Skin of body (tissue), 2 donors: ENCODE data around the gene PNN. TPM values are rescaled to one million over a fixed set of nuclear protein-coding genes. Genes with fewer than 3 reads are reported as not detected.
"Not testable (repeated sequence)": the region's sequence is repeated elsewhere in the genome, so short reads cannot be mapped to it uniquely, and the experiment has no call there.

ENCODE experiments used
- DNase-seq: peaks from one replicate; lab custom pipeline; 2025; lab: John Stamatoyannopoulos, UW
- total RNA-seq: library from RNA; depleted of rRNA; stranded (reverse); fragments of >200 nt; gene quantifications from one replicate; pipeline ENCODE4 v1.2.3, GENCODE V29; 2014

The PNN gene
- total RNA-seq, 1 donor from 2014 or later, result 38.3 TPM

DNA sequence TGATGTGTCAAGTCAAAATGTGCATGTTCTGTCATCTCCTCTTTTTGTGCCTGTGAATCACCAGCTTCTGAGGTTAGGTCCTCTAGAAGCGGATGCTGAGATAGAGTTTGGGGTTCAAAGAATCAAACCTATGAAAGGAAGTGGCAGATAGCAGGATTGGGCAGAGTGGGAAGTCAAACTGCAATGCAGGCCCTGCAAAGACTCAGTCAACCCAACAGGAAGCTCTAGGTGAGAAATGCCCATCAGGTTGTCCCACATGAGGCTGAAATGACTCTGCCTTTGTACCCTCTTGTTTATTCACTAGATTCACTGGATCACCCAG, 54.1 kb downstream of the PNN start:
- DNase-seq, result no peak

DNA sequence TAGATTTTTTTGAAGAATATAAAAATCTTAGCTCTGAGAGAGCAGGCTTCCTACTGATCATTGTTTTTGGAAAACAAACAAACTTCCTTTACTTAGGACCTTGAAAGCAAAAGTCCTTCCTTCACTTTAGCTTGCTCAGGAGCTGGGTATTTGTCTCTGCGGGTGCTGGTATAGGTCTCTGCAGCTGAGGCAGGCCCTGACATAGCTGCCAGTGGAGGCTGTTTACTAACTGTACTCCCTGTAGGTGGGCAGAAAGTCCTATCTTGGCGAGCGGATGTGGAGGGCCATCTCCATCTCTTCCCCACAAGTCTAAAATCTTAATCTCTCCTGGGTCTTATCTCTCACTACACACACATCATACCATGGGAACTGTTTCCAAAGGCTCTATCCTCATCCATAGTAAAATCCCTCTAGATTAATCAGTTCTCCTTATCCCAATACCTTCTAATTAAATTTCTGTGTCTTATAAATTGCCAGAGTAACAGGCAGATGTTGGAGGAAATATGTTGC, 54.6 kb downstream of the PNN start:
- DNase-seq, result no peak

DNA sequence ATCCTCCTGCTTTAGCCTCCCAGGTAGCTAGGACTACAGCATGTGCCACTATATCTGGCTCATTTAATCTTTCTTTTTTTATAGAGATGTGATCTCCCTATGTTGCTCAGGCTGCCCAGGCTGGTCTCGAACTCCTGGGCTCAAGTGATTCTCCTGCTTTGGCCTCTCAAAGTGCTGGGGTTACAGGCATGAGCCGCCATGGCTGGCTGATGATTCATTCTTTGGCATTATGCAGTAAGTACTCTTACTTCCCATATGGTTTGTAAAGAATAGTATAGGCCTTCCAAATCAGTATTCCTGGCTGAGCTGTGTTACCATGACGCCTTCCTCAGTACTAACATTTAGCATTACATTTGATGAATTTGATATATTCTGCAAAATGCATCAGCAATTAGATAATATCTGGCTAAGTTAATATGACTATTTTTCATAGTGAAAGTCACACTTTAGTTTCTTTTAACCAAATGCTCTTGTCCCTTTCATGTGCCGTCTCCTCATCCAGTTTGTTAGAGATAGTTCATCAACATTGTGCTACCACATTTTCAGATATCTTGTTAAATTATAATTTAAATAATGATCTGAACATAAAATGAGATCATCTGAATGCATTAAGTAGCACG, 55.5 kb downstream of the PNN start:
- no peak for DNase-seq

DNA sequence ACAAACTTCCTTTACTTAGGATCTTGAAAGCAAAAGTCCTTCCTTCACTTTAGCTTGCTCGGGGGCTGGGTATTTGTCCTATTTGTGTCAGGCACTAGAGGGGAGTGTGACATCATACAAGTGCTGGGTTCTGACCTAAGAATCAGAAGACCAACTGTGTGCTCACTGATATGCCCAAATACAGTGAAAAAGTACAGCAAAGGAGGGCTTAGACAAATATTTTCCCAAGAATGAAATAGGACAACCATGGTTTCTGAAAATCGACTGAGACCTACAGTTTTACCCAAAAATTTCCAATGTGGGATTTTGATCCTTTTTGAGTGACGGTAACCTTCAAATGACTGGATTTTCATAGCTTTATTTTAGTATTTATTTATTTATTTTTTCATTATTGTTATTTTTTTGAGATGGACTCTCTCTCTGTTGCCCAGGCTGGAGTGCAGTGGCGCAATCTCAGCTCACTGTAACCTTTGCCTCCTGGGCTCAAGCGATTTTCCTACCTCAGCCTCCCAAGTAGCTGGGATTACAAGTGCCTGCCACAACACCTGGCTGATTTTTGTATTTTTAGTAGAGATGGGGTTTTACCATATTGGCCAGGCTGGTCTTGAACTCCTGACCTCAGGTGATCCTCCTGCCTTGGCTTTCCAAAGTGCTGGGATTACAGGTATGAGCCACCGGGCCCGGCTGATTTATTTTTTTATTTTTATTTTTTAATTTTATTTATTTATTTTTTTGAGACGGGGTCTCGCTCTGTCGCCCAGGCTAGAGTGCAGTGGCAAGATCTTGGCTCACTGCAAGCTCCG, 56.9 kb downstream of the PNN start:
- DNase-seq, result not testable (repeated sequence)

Other genes with a start within 250 kb of the PNN start
- 103 TPM for gene SEC23A, start 72.0 kb upstream of the PNN start, total RNA-seq
- gene GEMIN2, start 60.9 kb upstream of the PNN start, total RNA-seq, result 33.9 TPM
- gene TRAPPC6B, start 4.9 kb upstream of the PNN start, total RNA-seq, result 30.8 TPM
- gene MIA2, start 58.7 kb downstream of the PNN start, total RNA-seq, result 19.9 TPM